Measurements from ENCODE around the gene FABP3.

The FABP3 gene

GRCh38 chr1:31412205-31412604 is 39.3 kb upstream of the FABP3 start:
- TF ChIP-seq, protein P1, sequence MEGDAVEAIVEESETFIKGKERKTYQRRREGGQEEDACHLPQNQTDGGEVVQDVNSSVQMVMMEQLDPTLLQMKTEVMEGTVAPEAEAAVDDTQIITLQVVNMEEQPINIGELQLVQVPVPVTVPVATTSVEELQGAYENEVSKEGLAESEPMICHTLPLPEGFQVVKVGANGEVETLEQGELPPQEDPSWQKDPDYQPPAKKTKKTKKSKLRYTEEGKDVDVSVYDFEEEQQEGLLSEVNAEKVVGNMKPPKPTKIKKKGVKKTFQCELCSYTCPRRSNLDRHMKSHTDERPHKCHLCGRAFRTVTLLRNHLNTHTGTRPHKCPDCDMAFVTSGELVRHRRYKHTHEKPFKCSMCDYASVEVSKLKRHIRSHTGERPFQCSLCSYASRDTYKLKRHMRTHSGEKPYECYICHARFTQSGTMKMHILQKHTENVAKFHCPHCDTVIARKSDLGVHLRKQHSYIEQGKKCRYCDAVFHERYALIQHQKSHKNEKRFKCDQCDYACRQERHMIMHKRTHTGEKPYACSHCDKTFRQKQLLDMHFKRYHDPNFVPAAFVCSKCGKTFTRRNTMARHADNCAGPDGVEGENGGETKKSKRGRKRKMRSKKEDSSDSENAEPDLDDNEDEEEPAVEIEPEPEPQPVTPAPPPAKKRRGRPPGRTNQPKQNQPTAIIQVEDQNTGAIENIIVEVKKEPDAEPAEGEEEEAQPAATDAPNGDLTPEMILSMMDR (IDR thresholded peaks at IDR 0.05; ENCODE audit: unreplicated experiment in 3 of 3), result no peak

DNA sequence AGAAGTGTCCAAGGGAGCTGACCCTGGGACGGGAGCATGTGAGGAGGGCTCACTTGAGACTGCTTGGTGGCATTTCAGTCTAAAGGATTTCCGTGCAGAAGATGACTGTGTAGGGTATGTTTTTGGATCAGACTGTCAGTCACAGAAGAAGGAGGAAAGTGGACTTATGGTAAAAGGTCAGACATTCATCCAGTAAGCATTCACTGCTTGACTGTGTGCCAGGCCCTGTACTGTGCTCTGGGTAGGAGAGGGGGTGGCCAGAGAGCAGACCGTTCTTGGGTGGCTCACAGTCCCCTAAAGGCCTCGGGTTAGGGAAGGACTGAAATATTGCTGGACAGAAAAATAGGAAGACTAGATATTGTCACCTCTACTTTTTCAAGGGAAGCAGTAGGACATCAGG is 38.0 kb upstream of the FABP3 start:
- Mint-ChIP-seq H3K4me3 (peak overlapping the region; percentile 86 to 88 (median 87)), H3K36me3 (ENCODE audit: low read depth) (no peaks in the 10 kb centered on the region), H3K9me3 (no peaks in the 10 kb centered on the region), H3K27ac (peak overlapping the region in 2 of 3 experiments; percentile 72 to 73), H3K4me1 (peaks cover 29% of the 10 kb centered on the region), H3K27me3 (ENCODE audit: low read depth) (peaks cover 36% of the 10 kb centered on the region)
- TF ChIP-seq, protein P1 (IDR thresholded peaks at IDR 0.05; ENCODE audit: unreplicated experiment in 3 of 3), result no peak

More at GRCh38 chr1:31412205-31412604, 39.3 kb upstream of the FABP3 start:
- peaks cover 33% of the 10 kb centered on the region for H3K4me1 Mint-ChIP-seq
- H3K4me3 Mint-ChIP-seq, result peak overlapping the region; percentile 86 to 88 (median 87)
- H3K27me3 Mint-ChIP-seq (ENCODE audit: low read depth), result peaks cover 40% of the 10 kb centered on the region
- peak overlapping the region; percentile 78 to 92 (median 80) for H3K27ac Mint-ChIP-seq
- no peaks in the 10 kb centered on the region for H3K9me3 Mint-ChIP-seq
- peaks cover 2% of the 10 kb centered on the region for H3K36me3 Mint-ChIP-seq (ENCODE audit: low read depth)

DNA sequence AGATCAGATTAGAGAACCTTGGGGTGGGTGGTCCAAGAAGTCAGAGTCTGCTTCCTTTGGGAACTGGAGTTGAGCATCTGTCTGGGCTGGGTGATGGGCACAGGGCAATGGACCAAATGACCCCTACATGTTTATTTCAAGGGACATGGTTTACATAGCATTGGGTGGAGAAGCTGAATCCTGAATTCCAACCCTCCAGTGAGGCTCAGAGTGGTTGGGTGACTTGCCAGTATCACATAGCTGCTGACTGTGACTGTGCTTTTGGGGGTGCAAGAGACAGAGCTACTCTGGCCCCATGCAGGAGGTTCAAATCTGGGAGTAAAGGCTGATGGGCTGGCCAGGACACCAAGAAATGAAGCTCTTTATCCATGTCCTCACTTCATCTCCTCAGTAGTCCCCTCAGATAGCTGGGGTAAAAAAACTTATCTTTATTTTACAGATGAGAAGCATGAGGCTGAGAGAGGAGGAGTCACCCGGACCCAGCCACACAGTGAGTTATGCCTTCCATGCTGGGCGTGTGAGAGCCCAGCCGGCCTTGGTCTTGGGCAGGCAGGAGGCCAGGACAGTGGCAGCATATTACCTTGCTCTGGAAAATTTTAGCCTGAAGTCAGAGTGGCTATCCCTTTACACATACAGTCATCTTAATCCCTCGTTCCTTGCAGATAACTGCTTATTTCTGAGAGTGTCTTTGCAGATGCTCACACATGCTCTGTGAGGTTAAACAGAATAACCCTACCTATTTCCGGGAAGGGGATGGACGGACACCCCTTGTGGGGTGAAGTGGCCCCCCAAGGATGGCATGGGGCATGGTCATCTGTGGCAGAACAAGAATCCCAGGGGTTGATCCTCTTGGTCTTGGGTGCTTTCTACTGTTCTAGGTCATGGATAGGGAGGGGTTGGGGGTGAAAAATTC is 37.3 kb upstream of the FABP3 start:
- peaks cover 29% of the 10 kb centered on the region for H3K4me1 Mint-ChIP-seq
- H3K4me3 Mint-ChIP-seq, result peak overlapping the region; percentile 86 to 88 (median 87)
- peaks cover 32% of the 10 kb centered on the region for H3K27me3 Mint-ChIP-seq (ENCODE audit: low read depth)
- no peaks in the 10 kb centered on the region for H3K36me3 Mint-ChIP-seq (ENCODE audit: low read depth)
- no peaks in the 10 kb centered on the region for H3K9me3 Mint-ChIP-seq
- H3K27ac Mint-ChIP-seq, result peak overlapping the region in 2 of 3 experiments; percentile 72 to 73
- TF ChIP-seq, protein P1 (IDR thresholded peaks at IDR 0.05; ENCODE audit: unreplicated experiment in 3 of 3), result no peak

DNA sequence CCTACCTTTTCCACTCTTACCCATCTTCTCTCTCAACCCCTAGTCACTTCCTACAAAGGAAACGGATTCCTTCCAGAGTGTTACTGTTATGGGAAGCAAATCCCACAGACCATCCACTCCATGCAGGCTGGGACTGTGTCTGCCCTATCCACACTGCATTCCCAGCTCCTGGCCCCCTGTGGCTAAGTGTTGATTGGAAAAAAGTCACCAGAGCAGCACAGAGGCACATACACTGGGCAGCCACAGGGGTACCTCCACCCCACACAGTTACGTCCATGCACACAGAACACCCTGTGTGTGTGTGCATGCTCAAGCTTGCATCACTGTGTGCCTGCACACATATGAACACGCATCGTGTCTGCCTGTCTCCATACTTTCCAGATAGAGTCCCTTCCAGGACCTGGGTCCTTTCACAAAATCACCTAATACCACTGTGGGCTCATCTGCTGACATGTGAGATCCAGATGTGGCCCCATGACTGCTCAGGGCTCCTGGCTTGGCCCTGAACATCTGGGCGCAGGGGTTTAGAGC is 36.0 kb upstream of the FABP3 start:
- no peaks in the 10 kb centered on the region for H3K36me3 Mint-ChIP-seq (ENCODE audit: low read depth)
- peaks cover 25% of the 10 kb centered on the region for H3K27me3 Mint-ChIP-seq (ENCODE audit: low read depth)
- H3K4me1 Mint-ChIP-seq, result peaks cover 21% of the 10 kb centered on the region
- H3K27ac Mint-ChIP-seq, result no peak overlapping the region
- H3K9me3 Mint-ChIP-seq, result peaks cover 2% of the 10 kb centered on the region
- TF ChIP-seq, protein P1 (IDR thresholded peaks at IDR 0.05; ENCODE audit: unreplicated experiment in 3 of 3), result no peak
- no peak overlapping the region for H3K4me3 Mint-ChIP-seq

DNA sequence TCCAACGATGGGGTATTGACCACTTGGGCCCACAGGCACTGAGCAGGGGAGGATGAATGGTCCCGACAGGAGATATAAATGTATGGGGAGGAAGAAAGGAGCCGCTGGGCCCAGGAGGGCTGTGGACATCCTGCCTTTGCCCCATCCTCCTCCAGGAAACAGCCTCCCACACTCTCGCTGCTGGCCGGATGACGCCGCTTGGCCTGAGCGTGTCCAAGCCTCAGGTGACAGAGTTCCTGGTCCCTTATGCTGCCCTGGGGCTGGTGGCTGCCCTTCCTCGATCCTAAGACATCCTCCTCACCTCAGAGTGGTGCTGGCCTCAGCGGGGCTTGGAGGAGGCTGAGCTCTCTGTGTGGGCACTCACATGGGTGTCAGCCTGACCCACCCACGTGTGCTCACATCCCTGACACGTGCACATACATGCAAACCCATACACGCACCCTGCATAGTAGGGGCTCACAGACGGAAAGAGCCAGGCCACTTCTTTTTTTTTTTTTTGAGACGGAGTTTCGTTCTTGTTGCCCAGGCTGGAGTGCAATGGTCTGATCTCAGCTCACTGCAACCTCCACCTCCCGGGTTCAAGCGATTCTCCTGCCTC is 34.3 kb upstream of the FABP3 start:
- peaks cover 13% of the 10 kb centered on the region for H3K4me1 Mint-ChIP-seq
- peak overlapping the region in 1 of 3 experiments; percentile 58 for H3K4me3 Mint-ChIP-seq
- TF ChIP-seq, protein P1 (IDR thresholded peaks at IDR 0.05; ENCODE audit: unreplicated experiment in 3 of 3), result no peak
- peaks cover 23% of the 10 kb centered on the region for H3K27me3 Mint-ChIP-seq (ENCODE audit: low read depth)
- H3K36me3 Mint-ChIP-seq (ENCODE audit: low read depth), result no peaks in the 10 kb centered on the region
- H3K9me3 Mint-ChIP-seq, result peaks cover 2% of the 10 kb centered on the region
- peak overlapping the region in 1 of 3 experiments; percentile 54 for H3K27ac Mint-ChIP-seq

Data from nephron (organoid).